ENCODE measurements around the gene PLD1. TPM values are rescaled to one million over a fixed set of nuclear protein-coding genes. Genes with fewer than 3 reads are reported as not detected.

The PLD1 gene
- total RNA-seq, 1 donor from 2014 or later = 0.55 TPM

DNA sequence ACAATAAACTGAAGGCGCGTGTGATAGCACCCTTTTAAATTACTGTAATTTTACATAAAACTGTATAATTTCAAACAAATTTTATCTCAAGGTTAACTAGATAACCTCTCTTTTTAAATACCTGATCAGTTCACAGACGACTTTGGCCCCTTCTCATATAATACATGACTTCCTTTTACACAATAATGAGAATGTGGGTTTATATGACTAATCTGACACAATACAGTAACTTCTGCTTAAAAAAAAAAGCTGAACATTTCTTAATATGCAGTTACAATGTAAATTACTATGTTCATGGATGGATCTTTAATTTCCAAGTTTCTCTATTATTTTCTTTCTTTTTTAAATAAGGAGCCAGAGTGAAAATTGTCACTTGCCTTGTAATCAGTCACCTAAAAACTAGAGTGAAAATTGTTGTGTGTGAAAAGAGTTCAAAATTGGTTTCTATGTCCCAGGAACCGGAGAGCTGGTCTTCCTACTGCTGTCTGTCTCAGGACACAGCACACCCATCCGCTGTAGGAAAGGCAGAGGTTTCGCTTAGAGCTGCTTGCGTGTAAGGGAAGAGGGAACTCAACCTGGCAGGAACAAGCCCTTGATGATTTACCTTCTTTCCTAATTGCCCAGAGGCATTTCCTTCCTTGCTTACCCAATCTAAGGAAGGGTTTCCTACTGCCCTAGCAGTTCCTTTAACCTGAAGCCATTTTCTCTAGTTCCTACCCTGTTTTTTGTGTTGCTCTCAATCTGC lies 33.3 kb downstream of the PLD1 start:
- intact Hi-C loops (cut with micrococcal nuclease) = no loop called here

- intact Hi-C loops (cut with micrococcal nuclease) = no loop called here
Measured at GRCh38 chr3:171776411-171776810, 33.9 kb downstream of the PLD1 start.

- intact Hi-C loops (cut with micrococcal nuclease) = no loop called here
Measured at GRCh38 chr3:171775943-171776342, 34.3 kb downstream of the PLD1 start.

DNA sequence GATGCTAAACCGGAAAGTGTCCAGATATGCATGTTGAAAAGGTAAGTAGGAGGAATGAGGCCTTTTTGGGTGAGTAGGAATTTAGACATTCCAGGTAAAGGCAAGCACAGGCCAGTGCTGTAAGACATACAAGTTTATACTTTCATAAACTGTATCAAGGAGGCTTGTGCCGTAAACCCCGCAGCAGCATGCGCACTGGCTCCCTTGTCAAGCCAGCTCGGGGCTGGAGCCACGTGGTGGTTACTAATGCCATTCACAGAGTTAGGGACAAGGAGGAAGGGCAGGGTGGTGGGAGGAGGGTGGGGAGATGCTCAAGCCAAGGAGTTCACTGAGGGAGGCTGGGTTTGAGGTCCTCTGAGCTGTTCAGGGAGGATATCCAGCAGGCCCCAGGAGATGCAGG lies 35.8 kb downstream of the PLD1 start:
- intact Hi-C loops (cut with micrococcal nuclease) = loop anchor here (5.0 kb wide), 1 partner anchor 568 kb away; no protein-coding TSS in a partner anchor

GRCh38 chr3:171772427-171773056 lies 37.7 kb downstream of the PLD1 start:
- intact Hi-C loops (cut with micrococcal nuclease) = loop anchor here (1.0 to 5.0 kb wide), 4 partner anchors 126 to 811 kb away; no protein-coding TSS in a partner anchor

GRCh38 chr3:171770689-171771620 lies 39.3 kb downstream of the PLD1 start:
- intact Hi-C loops (cut with micrococcal nuclease) = loop anchor here (5.0 kb wide), 1 partner anchor 571 kb away; no protein-coding TSS in a partner anchor

DNA sequence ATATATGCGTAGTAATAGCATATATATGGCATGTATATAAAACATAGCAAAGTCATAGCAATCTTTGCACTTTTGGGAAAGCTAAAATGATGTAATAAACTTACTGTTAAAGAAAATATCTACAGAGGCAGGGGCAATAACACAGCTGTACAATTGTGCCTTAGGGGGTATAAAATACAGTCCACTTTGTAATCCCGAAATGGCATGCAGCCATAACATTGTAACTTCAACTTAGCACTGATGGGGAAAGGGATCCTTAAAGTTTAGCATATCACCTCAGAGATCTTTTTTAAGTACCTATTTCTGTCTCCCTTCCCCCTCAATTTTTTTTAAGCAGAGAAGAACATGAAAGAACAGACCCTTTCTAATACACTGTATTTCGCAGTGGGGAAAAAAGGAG lies 40.8 kb downstream of the PLD1 start:
- intact Hi-C loops (cut with micrococcal nuclease) = no loop called here

DNA sequence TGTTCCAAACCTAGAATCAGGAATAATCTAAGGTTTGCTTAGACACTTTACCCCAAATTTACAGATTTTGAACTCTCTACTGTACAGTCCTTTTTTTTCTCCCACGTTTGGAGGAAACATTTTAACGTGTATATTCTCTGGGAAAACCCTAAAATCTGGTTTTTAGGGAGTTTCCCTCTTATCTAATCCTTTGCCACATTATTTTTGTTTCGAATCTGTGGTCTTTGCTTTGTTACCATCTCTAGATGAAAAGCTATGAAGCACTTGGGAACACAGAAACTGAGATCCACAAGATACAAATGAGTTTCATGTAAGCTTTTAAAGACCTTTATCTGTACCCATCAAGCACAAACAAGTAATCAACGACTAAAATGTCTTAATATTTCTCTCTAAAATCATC lies 41.3 kb downstream of the PLD1 start:
- intact Hi-C loops (cut with micrococcal nuclease) = no loop called here

DNA sequence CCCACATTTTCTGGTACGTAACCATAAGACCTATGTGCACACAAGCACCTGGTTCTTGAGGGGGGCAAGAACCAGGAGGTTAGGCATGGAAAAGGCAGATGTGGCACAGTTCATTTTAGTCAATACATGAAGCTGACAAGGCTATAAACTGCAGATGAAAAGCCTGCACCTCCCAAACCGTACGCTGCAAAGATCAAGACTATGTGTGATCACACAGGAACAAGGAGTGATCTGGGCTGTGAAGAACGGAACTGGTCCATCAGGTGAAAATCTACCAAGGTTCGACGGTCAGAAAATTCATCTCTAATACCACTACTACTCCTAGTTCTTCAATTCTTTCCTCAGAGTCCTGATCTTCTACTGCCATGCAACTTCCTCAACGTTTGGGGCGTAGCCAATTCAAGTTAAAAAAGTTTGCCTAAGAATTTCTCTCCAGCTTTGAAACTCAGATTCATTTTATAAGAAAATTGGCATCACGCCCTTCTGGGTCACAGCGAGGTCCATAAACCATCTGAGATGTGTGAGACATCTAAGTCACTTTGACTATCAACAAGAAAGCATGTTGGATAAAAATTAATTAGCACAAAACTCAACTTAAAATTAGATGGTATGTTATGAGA lies 41.9 kb downstream of the PLD1 start:
- intact Hi-C loops (cut with micrococcal nuclease) = no loop called here

GRCh38 chr3:171765511-171765887 lies 44.8 kb downstream of the PLD1 start:
- intact Hi-C loops (cut with micrococcal nuclease) = no loop called here

DNA sequence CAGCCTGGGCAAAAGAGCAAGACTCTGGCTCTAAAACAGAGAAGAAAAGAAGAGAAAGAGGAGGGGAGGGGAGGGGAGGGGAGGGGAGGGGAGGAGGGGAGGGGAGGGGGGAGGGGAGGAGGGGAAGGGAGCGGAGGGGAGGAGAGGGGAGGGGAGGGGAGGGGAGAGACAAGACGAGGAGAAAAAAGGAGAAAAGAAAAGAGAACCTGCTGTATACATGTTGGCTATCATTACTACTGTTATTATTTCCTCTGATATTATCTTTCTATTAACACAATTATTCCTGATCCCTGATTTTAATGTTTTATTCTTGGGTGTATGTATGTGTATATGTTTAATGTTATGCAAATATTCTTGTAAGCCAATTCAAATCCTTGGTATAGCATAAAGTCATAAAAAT lies 46.9 kb downstream of the PLD1 start:
- intact Hi-C loops (cut with micrococcal nuclease) = no loop called here

GRCh38 chr3:171760477-171760876 lies 49.8 kb downstream of the PLD1 start:
- intact Hi-C loops (cut with micrococcal nuclease) = no loop called here

- intact Hi-C loops (cut with micrococcal nuclease) = no loop called here
Measured at GRCh38 chr3:171758109-171758508, 52.2 kb downstream of the PLD1 start.

GRCh38 chr3:171757361-171758034 lies 52.8 kb downstream of the PLD1 start:
- intact Hi-C loops (cut with micrococcal nuclease) = no loop called here

- intact Hi-C loops (cut with micrococcal nuclease) = no loop called here
Measured at GRCh38 chr3:171755656-171756055, 54.6 kb downstream of the PLD1 start.

- intact Hi-C loops (cut with micrococcal nuclease) = no loop called here
Measured at GRCh38 chr3:171755015-171755589, 55.2 kb downstream of the PLD1 start.

DNA sequence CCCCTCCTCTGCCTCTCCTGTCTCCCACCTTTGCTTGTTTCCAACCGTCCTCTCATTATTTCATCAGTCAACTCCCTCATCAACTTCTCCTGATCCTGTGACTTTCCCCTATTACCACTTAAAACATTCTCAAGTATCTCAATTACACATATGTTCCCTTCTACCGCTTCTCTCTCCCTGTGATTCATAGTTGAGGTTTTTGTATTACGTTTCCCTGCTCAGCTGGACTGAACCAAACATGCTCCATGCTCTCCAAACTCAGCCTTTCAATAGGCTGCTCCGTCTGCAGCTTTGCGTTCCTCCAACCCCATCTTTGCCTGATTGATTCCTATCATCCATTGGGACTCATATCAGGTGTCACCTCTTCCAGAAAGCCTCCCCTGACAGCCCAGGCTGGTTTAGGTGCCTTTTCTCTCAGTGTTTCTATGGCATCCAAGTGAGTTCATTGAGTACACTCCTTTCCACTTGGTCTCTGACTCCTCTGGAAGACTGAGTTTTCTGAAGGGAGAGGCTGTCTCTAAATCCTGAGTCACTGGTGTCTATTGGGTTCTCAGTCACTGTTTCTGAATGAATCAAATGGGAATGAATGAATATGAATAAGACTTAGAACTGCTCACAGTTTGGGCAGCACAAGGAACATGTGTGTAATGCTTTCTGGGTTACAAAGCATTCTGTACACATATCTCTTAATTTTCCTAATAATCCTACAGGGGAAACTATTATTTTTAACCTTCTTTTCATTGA lies 56.4 kb downstream of the PLD1 start:
- intact Hi-C loops (cut with micrococcal nuclease) = no loop called here

GRCh38 chr3:171753025-171753472 lies 57.2 kb downstream of the PLD1 start:
- intact Hi-C loops (cut with micrococcal nuclease) = no loop called here

- intact Hi-C loops (cut with micrococcal nuclease) = no loop called here
Measured at GRCh38 chr3:171752329-171752728, 58.0 kb downstream of the PLD1 start.

GRCh38 chr3:171749124-171749523 lies 61.2 kb downstream of the PLD1 start:
- intact Hi-C loops (cut with micrococcal nuclease) = no loop called here

Measured in T-helper 2 cell treated with Interferon-gamma antibody and Interleukin-4, amounts not matched to agents 100 ng/mL and 5 ng/mL, for 36 hours (primary cell).